Activated T-cell treated with anti-CD3 and anti-CD28 coated beads for 48 hours (primary cell): Measurements from ENCODE around the gene ARHGEF16.

Experiments used
- DNase-seq: peaks from one replicate; pipeline ENCODE4 v3.0.0-alpha.2; 2020; ENCODE audit warnings: low read depth

ARHGEF16 gene

GRCh38 chr1:3438661-3439180, 15.7 kb upstream of the ARHGEF16 start:
- DNase-seq: no peak

DNA sequence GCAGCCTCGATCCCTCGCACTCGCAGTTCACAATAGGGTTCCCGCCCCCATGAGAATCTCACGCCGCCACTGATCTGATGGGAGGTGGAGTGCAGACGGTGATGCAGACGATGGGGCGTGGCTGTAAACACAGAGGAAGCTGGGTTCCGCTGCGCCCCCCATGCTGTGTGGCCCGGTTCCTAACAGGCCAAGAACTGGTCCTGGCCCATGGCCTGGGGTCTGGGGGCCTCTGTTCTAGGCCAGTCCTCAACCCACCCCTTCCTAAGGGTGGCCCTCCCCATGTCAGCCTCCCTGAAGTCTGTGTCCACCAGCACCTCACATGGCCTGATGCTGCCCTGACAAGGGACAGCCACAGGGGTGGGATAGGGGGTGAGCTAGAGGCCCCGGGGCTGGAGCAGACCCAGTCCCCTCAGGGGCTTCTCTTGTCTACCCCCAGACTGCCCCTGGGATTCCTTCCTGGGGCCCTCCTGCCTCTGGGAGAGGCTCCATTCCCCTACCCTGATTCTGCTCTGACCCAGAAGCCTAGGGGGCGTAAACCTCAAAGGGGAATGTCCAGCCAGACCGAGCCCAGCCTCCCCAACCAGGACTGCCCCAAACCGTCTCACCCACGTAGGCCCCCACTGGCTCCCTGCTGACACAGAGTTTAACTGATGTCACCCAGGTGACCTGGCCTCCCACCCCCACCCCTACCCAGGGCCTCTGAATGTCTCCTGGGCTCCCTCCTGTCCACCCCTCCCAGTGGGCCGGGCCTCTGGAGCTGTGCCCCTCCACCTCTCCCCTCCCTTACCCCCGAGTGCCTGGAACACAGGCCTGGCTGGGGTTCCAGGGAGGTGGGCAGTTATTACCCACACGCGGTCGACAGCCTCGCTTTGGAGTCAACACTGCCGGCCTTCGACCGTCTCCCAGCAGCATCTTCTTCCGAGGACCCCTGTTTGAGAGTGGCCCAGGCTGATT, 14.8 kb upstream of the ARHGEF16 start:
- no peak for DNase-seq

GRCh38 chr1:3440300-3440681, 14.2 kb upstream of the ARHGEF16 start:
- DNase-seq: no peak

GRCh38 chr1:3440711-3441409, 13.6 kb upstream of the ARHGEF16 start:
- no peak for DNase-seq

- no peak for DNase-seq
Observed at GRCh38 chr1:3441410-3441847, 13.0 kb upstream of the ARHGEF16 start.

DNA sequence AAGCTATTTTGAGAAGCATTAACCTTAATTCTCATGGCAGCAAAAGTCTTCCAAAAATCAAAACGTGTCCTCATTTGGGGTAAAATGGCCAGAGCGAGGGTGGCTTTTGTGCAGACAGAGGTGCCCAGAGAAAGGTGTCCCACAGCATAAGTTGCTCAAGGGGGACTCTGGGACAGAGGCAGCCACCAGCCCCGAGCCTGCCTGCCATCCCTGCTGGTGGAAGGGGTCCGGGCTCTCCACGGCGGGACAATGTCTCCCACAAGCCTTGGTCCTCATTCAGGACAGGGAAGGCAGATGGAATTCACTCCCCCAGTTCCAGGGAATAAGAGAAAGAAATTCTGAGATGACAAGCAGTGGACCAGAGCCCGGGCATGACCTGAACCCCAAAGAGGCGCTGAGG, 12.6 kb upstream of the ARHGEF16 start:
- DNase-seq: no peak

DNA sequence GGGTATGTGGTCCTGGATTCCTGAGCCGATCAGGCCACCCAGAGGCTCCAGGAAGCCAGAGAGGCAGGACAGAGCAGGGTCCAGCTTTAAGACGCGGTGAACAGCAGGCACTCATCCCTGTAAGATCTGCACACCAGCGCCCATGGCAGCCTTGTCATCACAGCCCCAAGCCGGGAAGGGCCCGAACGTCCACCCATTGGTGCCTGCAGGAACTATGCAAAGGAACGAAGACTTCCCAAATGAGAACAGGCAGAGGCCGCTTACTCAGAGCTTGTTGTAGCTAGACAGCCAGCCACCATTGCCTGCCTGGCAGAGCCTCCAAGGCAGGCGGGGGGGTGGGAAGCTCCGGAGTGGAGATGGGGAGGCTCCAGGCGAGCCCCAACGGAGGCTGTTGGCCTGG, 12.1 kb upstream of the ARHGEF16 start:
- no peak for DNase-seq

DNA sequence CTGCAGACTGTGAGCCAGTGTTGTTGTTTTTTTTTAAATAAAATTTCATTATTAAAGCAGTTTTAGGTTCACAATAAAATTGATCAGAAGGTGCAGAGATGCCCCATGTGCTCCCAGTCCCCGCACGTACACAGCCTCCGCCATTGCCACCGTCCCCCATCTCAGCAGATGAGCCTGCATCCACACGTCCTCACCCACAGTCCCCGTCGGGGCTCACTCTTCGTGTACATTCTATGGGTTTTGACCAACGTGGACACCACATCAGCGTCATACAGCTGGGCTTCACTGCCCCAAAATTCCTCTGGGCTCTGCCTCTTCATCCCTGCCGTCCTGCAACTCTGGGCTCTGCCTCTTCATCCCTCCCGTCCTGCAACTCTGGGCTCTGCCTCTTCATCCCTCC, 11.6 kb upstream of the ARHGEF16 start:
- DNase-seq: no peak

DNA sequence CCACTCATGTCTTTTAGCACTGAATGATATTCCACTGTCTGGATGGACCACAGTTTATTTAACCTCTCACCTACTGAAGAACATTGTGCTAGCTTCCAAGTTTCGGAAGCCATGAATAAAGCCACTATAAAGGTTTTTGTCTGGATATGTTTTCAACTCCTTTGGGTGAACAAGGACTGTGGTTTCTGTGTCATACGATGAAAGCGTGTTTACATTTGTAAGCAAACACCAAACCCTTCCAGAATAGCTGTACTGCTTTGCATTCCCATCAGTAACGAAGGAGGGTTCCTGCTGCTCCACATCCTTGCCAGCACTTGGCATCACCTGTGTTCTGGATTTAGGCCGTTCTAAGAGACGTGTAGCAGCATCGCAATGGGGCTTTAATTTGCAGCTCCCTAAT, 10.7 kb upstream of the ARHGEF16 start:
- DNase-seq: no peak

GRCh38 chr1:3444298-3444697, 10.2 kb upstream of the ARHGEF16 start:
- no peak for DNase-seq

DNA sequence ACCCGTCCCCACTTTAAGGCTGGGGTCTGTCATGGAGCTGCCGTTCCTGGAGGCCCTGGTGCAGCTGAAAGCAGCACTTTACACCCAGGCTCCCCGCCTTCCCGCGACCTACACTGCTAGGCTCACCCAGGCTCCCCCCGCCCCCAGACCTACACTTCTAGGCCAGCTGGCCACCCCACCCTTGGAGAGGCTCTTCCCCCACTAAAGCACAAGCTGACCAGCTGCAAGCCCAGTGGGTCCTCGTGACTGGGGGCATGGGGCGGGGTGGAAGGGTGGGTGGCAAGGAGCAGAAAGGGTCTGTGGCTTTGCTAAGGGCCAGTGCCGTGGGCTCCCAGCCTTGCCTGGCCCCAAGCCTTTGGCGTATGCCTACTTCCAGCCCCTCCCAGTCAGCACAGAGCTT, 9.7 kb upstream of the ARHGEF16 start:
- DNase-seq: no peak

DNA sequence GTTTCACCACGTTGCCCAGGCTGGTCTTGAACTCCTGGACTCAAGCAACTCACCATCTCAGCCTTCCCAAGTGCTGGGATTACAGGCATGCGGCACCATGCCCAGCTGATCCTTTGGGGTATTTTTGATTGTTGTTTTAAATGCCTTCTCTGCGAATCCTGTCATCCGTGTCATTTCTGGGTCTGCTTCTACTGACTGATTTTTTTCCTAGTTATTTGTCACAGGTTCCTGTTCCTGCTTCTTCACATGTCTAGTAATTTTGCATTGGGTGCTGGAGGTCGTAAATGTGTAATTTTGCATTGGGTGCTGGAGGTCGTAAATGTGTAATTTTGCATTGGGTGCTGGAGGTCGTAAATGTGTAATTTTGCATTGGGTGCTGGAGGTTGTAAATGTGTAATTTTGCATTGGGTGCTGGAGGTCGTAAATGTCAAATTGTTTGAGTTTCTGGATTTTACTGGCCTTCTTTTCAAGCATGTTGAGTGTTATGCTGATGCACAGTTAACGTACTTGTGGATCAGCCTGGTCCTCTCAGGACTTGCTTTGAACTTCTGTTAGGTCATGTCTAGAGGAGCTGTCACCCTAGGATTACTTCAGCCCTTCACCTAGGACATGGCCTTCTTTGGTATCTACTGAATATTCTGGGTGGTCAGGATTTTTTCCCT, 4.1 kb upstream of the ARHGEF16 start:
- no peak for DNase-seq

GRCh38 chr1:3450983-3451382, 3.5 kb upstream of the ARHGEF16 start:
- no peak for DNase-seq

- no peak for DNase-seq
Observed at GRCh38 chr1:3451994-3452865, 2.2 kb upstream of the ARHGEF16 start.

DNA sequence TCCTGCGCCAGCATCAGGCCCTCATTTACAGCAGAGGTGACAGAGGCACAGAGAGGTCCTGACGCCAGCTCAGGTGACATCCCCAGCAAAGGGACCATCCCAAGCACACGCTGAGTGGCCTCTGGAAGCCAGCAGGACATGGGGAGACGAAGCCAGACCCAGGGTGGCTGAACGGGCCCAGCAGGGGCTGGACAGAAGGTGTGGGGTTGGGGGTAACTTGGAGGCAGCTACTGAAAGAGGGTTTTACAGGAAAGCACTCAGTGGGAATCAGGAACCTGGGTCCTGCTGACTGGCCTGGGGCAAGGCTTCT, 1.6 kb upstream of the ARHGEF16 start:
- DNase-seq: no peak

DNA sequence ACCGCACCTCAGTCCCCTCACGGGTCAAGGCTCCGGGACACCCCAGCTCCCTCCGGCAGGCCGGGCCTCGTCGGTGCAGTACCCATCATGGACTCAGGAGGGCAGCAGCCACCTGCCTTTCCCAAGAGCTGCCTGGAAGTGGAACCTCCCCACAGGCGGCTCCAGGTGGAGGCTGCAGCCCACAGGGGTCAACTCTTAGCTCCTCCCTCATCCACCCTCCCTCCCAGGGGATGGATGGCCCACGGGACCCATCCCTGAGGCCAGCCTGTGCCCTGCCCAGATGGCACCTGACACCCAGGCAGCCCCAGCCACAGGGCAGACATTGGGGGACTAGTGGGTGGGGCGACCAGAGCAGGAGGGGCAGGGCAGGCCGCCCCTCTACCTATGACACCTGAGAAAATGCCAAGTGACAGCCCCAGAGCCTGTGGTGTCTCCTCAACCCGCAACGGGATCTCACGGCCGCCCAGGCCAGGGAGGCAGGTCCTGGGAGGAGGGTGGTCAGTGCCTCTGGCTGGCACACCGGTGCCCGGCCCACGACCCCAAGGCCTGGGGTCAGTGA, 1.2 kb upstream of the ARHGEF16 start:
- peak; percentile 67 for DNase-seq

DNA sequence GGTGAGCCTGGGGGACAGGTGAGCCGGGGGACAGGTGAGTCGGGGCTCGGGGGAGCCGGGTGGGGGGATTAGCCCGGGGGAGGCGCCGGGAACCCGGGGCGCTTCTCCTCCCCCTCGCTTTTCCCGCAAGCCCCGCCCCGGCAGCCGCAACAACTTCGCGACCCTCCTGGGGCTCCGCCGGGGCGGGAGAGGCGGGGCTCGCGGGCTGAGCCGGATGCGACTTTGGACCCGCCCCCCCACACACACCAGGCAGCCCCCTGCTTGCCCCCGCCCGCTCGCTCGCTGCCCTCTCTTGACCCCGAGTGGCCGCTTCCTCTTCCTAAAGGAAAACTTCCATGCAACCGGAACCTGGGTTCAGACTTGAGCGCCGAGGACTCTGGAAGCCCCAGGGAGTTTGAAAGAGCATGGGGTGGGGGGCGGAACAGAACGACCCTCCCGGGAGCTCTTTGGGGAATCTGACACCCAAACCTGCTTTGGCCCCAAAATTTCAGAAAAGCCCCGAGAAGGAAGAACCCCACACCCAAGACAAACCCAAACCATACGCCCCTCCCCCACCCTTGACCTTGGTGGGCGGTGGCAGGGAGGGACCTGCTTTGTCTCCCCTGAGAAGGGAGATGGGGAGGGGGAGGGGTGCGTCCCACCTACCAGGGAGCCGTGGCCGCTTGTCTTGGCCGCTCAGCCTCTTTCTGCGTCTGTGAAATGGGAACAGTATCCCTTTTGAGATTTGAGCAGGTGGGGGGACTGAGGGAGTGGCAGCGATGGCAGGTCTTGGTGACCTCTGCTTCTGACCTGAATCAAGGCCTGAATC, 550 bp downstream of the ARHGEF16 start:
- no peak for DNase-seq

- DNase-seq: no peak
Observed at GRCh38 chr1:3455670-3456448, 1.4 kb downstream of the ARHGEF16 start.

DNA sequence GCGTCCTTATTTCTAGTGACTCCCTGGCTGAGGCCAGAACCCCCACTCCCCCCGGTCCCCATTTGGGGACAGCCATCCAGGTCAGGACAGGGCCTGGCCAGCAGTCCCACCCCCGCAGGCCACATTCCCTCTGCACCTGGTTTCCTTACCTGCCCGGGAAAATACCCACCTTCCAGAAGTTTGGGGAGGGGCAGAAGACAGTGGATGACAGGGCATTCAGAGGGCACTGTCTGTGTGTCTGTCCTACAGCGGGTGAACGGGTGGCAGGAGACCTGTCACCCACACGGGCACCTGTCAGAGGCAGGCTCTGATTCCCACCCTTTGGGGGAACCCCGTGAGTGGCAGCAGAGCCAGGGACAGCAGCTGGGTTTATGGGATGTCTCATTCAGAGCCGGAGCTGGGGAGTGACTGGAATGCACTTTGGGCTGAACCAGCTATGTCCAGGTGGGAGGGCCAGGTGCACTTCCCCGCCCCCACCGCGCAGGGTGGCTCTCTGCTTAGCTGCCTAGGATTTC, 2.0 kb downstream of the ARHGEF16 start:
- DNase-seq: no peak
